MCF 10A (cell line): ENCODE data around the gene SOCS3. TPM values are rescaled to one million over a fixed set of nuclear protein-coding genes. Genes with fewer than 3 reads are reported as not detected.

Experiments
- BruUV-seq: library from RNA; stranded (reverse); fragments of 400-500 nt; replicated peaks from 2 replicates; lab custom pipeline; 2021; lab: Mats Ljungman, UMichigan
- CTCF ChIA-PET: fragments of 300-600 bp; sonication (Branson Sonifier 250); formaldehyde crosslinking; extraction: SDS; loops from one replicate; lab custom pipeline; 2021; ENCODE audit warnings: antibody characterized with exemption, inconsistent platforms; lab: Yijun Ruan, JAX
- POLR2A ChIA-PET: fragments of 300-600, 350-650 bp; sonication (Branson Sonifier 250); formaldehyde crosslinking; extraction: SDS; loops from one replicate; lab custom pipeline; 2020; ENCODE audit warnings: antibody characterized with exemption, inconsistent platforms; lab: Yijun Ruan, JAX
- DNase-seq: peaks from one replicate; pipeline ENCODE4 v3.0.0-alpha.2; 2018; ENCODE audit not compliant: unreplicated experiment
- H3K27ac Mint-ChIP-seq: one replicate; pipeline ENCODE4 v1.8.0; 2022; ENCODE audit warnings: mild to moderate bottlenecking, low read depth, mixed read lengths; ENCODE audit not compliant: unreplicated experiment
- H3K27me3 Mint-ChIP-seq: one replicate; pipeline ENCODE4 v1.8.0; 2022; ENCODE audit warnings: mixed read lengths; ENCODE audit not compliant: insufficient read depth, unreplicated experiment
- H3K36me3 Mint-ChIP-seq: one replicate; pipeline ENCODE4 v1.8.0; 2022; ENCODE audit warnings: mild to moderate bottlenecking, moderate library complexity, mixed read lengths; ENCODE audit not compliant: insufficient read depth, unreplicated experiment
- H3K4me1 Mint-ChIP-seq: one replicate; pipeline ENCODE4 v1.8.0; 2022; ENCODE audit warnings: mixed read lengths; ENCODE audit not compliant: insufficient read depth, unreplicated experiment
- H3K4me3 Mint-ChIP-seq: one replicate; pipeline ENCODE4 v1.8.0; 2022; ENCODE audit warnings: mild to moderate bottlenecking, moderate library complexity, mixed read lengths; ENCODE audit not compliant: unreplicated experiment
- H3K9me3 Mint-ChIP-seq: one replicate; pipeline ENCODE4 v1.8.0; 2022; ENCODE audit warnings: mixed read lengths; ENCODE audit not compliant: unreplicated experiment
- CTCF ChIP-seq: fragments of 200-600 bp; IDR thresholded peaks from one replicate; pipeline ENCODE4 v1.8.0; 2022; ENCODE audit warnings: antibody characterized with exemption, mild to moderate bottlenecking; ENCODE audit not compliant: unreplicated experiment
- intact Hi-C: fragments of 100-400 bp; cut with micrococcal nuclease; formaldehyde crosslinking; loops from 2 replicates; pipeline ENCODE4 v1.14.1; 2022
- total RNA-seq: library from RNA; stranded (reverse); gene quantifications from 2 replicates; pipeline ENCODE4 v1.2.3, GENCODE V29; 2022

Gene SOCS3
- total RNA-seq, 1 experiment from 2014 or later: 2.5 TPM

- H3K9me3 Mint-ChIP-seq: no peaks in the 10 kb centered on the region
- peak overlapping the region; percentile 80 for H3K27ac Mint-ChIP-seq
- ChIA-PET CTCF (interaction anchor here (0.5 to 2.3 kb wide), 6 partner anchors 8 to 141 kb away, joined by 3 to 14 read pairs (median 3); no protein-coding TSS in a partner anchor), POLR2A (interaction anchor here (0.6 to 1.9 kb wide), 9 partner anchors 8 to 78 kb away, joined by 3 to 8 read pairs (median 3); partner anchors contain the start of gene PGS1)
- peaks cover 38% of the 10 kb centered on the region for H3K36me3 Mint-ChIP-seq
- no TSS peak for BruUV-seq
- H3K27me3 Mint-ChIP-seq: no peaks in the 10 kb centered on the region
- intact Hi-C loops: no loop called here
- peak; percentile 60 for DNase-seq
- TF ChIP-seq CTCF: no peak
- H3K4me3 Mint-ChIP-seq: no peak overlapping the region
- peaks cover 9% of the 10 kb centered on the region for H3K4me1 Mint-ChIP-seq
Observed at GRCh38 chr17:78391843-78392242, 32.0 kb upstream of the SOCS3 start.

DNA sequence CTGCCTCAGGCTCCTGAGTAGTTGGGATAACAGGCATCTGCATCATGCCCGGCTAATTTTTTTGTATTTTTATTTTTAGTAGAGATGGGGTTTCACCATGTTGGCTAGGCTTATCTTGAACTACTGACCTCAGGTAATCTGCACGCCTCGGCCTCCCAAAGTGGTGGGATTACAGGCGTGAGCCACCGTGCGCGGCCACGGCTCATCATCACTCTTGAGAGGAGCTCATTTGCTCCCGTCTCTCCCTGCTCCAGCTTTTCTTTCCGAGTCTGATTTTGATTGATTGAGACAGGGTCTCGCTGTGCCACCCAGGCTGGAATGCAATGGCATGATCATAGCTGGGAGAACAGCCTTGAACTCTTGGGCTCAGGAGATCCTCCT lies 31.2 kb upstream of the SOCS3 start:
- Mint-ChIP-seq H3K9me3 (no peaks in the 10 kb centered on the region), H3K27ac (no peak overlapping the region), H3K4me3 (no peak overlapping the region), H3K36me3 (peaks cover 30% of the 10 kb centered on the region), H3K4me1 (peaks cover 17% of the 10 kb centered on the region), H3K27me3 (no peaks in the 10 kb centered on the region)
- DNase-seq: no peak
- TF ChIP-seq CTCF: no peak
- CTCF ChIA-PET: interaction anchor here (0.6 to 2.3 kb wide), 3 partner anchors 31 to 167 kb away, joined by 3 to 14 read pairs (median 3); no protein-coding TSS in a partner anchor
- POLR2A ChIA-PET: interaction anchor here (0.9 to 1.9 kb wide), 4 partner anchors 8 to 40 kb away, joined by 4 to 8 read pairs (median 8); no protein-coding TSS in a partner anchor
- intact Hi-C loops: no loop called here
- no TSS peak for BruUV-seq

- peak; percentile 36 for DNase-seq
- POLR2A ChIA-PET: no interaction called here
- Mint-ChIP-seq H3K27ac (no peak overlapping the region), H3K36me3 (peaks cover 24% of the 10 kb centered on the region), H3K27me3 (no peaks in the 10 kb centered on the region), H3K9me3 (no peaks in the 10 kb centered on the region), H3K4me3 (no peak overlapping the region), H3K4me1 (peaks cover 20% of the 10 kb centered on the region)
- intact Hi-C loops: no loop called here
- no peak for TF ChIP-seq CTCF
- no TSS peak for BruUV-seq
- CTCF ChIA-PET: interaction anchor here (0.6 to 2.3 kb wide), 2 partner anchors 30 to 31 kb away, joined by 3 to 14 read pairs; no protein-coding TSS in a partner anchor
Observed at GRCh38 chr17:78390241-78391050, 30.6 kb upstream of the SOCS3 start.
